Measurements from ENCODE around the gene DAB2.

The DAB2 gene

DNA sequence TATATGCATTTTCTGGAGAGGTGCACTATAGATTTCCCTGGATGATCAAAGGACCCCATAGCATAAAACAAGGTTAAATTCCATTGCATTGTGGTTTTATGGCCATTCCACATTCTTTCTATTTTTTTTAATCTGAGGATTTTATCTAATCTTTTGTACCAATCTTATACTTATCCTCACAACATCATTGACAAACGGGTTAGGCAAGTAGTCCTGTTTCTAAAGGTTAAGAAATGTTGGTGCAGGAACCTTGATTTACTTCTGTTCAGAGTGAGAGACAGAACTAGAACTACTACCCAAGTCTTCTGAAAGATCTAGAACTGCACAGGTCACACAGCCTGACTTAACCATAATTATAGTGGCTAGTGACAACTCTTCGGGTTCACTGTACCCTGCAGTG is 5.7 kb upstream of the DAB2 start:
- TF ChIP-seq, protein P1, sequence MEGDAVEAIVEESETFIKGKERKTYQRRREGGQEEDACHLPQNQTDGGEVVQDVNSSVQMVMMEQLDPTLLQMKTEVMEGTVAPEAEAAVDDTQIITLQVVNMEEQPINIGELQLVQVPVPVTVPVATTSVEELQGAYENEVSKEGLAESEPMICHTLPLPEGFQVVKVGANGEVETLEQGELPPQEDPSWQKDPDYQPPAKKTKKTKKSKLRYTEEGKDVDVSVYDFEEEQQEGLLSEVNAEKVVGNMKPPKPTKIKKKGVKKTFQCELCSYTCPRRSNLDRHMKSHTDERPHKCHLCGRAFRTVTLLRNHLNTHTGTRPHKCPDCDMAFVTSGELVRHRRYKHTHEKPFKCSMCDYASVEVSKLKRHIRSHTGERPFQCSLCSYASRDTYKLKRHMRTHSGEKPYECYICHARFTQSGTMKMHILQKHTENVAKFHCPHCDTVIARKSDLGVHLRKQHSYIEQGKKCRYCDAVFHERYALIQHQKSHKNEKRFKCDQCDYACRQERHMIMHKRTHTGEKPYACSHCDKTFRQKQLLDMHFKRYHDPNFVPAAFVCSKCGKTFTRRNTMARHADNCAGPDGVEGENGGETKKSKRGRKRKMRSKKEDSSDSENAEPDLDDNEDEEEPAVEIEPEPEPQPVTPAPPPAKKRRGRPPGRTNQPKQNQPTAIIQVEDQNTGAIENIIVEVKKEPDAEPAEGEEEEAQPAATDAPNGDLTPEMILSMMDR (IDR thresholded peaks at IDR 0.05; ENCODE audit: insufficient read depth, low read depth, low read length, missing control alignments): no peak
- DNase-seq (ENCODE audit: low read depth): peak; percentile 39
- no peak overlapping the region for H3K4me3 ChIP-seq (ENCODE audit: low read length)

DNA sequence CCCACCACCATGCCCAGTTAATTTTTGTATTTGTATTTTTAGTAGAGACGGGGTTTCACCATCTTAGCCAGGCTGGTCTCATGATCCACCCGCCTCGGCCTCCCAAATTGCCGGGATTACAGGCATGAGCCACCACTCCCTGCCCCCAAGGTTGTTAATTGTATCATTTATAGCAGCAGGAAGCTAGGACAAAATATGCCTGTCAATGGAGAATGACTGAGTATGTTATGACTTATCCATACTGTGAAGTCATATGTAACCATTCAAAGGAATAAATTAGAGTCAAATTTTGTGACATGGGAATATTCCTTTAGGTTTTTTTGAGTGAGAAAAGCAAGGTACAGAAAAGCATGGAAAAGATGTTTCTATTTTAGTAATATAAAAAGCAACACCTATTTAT is 3.9 kb upstream of the DAB2 start:
- peak; percentile 82 for DNase-seq (ENCODE audit: low read depth)
- TF ChIP-seq, protein P1 (IDR thresholded peaks at IDR 0.05; ENCODE audit: insufficient read depth, low read depth, low read length, missing control alignments): no peak
- H3K4me3 ChIP-seq (ENCODE audit: low read length): no peak overlapping the region

DNA sequence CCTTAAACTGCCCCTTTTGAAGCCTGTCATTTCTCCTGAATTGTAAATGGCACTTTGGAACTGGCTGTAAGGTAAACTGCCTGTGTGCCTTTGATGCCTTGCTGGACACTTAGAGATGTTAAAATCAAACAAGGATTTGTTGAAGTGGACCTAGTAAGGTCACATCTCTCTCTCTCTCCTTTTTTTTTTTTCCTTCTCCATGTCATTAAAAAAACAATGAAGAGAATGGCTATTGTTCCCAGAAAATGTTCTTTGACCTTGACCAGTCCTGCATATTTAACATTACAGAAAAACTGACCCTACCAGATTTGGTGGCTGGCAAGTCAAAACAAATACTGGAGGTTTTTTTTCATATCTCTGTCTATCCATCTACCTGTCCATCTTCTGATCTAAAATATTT is 2.9 kb upstream of the DAB2 start:
- DNase-seq (ENCODE audit: low read depth): no peak
- TF ChIP-seq, protein P1 (IDR thresholded peaks at IDR 0.05; ENCODE audit: insufficient read depth, low read depth, low read length, missing control alignments): no peak
- H3K4me3 ChIP-seq (ENCODE audit: low read length): no peak overlapping the region

DNA sequence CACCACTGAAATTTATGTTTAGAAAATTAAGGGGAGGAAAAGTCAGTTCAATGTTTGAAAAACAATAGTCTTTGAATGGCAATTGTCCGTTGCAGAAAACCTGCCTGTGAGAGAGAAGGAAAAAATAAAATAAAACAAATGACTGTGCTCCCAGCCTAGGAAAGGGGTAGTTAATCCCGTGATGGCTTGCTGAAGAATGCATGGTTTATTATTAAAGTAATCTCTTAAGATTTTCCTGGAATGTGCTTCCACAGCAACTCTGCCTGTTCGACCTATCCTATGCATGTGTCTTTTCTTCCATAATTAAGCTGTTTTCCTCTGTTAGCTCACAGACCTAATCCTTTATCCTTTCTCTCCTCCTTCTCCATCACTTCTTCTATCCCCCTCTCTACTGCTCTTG is 2.4 kb upstream of the DAB2 start:
- no peak for DNase-seq (ENCODE audit: low read depth)

DNA sequence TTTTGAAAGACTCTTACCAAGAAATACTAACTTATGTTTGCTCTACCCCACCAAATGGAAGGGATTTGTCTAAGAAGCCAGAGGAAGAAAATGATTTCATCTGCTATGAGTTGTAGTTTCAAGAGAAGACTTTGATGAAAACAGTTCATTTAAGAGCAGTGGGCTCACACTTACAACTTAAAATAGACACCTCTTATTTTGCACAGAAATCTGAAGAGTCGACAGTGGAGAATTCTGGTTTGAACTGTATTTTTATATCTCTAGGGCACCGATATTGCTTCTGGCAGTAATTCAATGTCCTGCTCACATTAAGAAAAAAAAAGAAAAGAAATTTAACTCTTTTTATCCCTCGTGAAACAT is 1.9 kb upstream of the DAB2 start:
- DNase-seq (ENCODE audit: low read depth): no peak
- no peak overlapping the region for H3K4me3 ChIP-seq (ENCODE audit: low read length)
- TF ChIP-seq, protein P1 (IDR thresholded peaks at IDR 0.05; ENCODE audit: insufficient read depth, low read depth, low read length, missing control alignments): no peak

More for the DNA sequence above, 2.4 kb upstream of the DAB2 start:
- H3K4me3 ChIP-seq (ENCODE audit: low read length): no peak overlapping the region
- TF ChIP-seq, protein P1 (IDR thresholded peaks at IDR 0.05; ENCODE audit: insufficient read depth, low read depth, low read length, missing control alignments): no peak

DNA sequence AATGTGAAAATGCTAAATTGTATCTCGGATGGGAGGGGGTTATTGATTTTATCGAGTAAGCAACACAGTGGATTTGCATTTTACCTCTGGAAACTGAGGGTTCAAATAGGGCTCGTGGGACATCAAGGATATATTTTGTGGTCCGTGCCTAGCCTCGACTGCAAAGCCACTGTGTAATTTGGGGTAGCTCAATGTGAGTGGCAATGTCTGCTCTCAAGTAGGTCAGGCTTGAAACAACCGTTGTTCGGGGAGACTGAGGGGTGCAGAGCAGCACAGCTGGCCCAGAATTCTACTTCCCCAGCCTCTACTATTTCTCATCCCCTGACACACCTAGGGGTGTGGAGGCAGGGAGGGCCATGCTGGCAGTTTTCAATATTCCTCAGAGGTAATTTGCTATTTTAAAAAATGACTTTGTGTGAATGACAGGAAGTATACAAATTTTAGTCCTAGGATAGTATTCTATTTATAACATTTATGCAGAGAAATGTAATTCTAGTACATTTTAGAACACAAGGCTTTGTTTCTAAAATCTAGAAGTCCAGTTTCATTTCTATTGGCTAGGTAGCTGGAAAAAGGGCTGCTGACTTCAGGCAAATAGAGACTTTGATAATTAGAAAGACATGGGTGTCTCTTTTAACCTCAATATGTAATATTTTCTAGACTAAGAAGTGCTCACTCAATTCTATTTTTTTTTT is 1.4 kb upstream of the DAB2 start:
- no peak overlapping the region for H3K4me3 ChIP-seq (ENCODE audit: low read length)
- DNase-seq (ENCODE audit: low read depth): no peak
- TF ChIP-seq, protein P1 (IDR thresholded peaks at IDR 0.05; ENCODE audit: insufficient read depth, low read depth, low read length, missing control alignments): no peak

DNA sequence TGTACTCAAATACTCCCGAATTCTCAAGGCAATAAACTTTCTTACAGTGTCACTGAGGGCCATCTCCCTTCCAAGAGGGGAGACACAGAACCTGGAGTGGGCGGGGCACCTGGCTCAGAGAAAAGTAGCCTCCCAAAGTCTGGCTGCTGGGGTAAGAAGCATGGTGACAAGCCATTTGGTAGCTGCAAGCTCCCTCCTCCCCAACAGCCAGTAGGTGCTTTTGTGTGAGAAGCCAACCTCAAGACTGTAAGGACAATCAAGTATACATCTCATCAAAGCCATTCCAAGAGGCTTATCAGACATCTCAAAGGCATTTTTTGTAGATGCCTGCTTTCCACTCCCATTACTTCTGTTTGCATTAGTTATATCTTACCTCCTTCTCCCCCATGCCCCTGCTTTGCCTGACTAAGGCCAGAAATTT is 1.4 kb downstream of the DAB2 start:
- TF ChIP-seq, protein P1 (IDR thresholded peaks at IDR 0.05; ENCODE audit: insufficient read depth, low read depth, low read length, missing control alignments): no peak
- no peak for DNase-seq (ENCODE audit: low read depth)
- H3K4me3 ChIP-seq (ENCODE audit: low read length): no peak overlapping the region
